ENCODE results near the gene HSD17B10. TPM values are rescaled to one million over a fixed set of nuclear protein-coding genes. Genes with fewer than 3 reads are reported as not detected.
"Not testable (repeated sequence)": the region's sequence is repeated elsewhere in the genome, so short reads cannot be mapped to it uniquely, and the experiment has no call there.

HSD17B10 gene
- polyA plus RNA-seq (2013, experiment 1 of 2; ENCODE audit: insufficient read length): 67.9 TPM
- 70.7 TPM for polyA plus RNA-seq (2013, experiment 2 of 2; ENCODE audit: insufficient read length)

GRCh38 chrX:53433651-53434639 is at the start of gene HSD17B10:
HSD17B10 (minus strand) TSS chrX:53434370; CDS start chrX:53434345, 25 bp downstream.
- peak; percentile 79 for DNase-seq

- no peak for DNase-seq
Observed at GRCh38 chrX:53483416-53483815, 49.2 kb upstream of the HSD17B10 start.

- peak; percentile 42 for DNase-seq
Observed at GRCh38 chrX:53481816-53482465, 47.8 kb upstream of the HSD17B10 start.

- no peak for DNase-seq
Observed at GRCh38 chrX:53481093-53481492, 46.9 kb upstream of the HSD17B10 start.

- DNase-seq: no peak
Observed at GRCh38 chrX:53479301-53479700, 45.1 kb upstream of the HSD17B10 start.

GRCh38 chrX:53476371-53476770 is 42.2 kb upstream of the HSD17B10 start:
- peak; percentile 56 for DNase-seq

GRCh38 chrX:53474707-53475106 is 40.5 kb upstream of the HSD17B10 start:
- DNase-seq: no peak

GRCh38 chrX:53471346-53471745 is 37.2 kb upstream of the HSD17B10 start:
- DNase-seq: no peak

- not testable (repeated sequence) for DNase-seq
Observed at GRCh38 chrX:53468659-53469058, 34.5 kb upstream of the HSD17B10 start.

- no peak for DNase-seq
Observed at GRCh38 chrX:53458082-53458481, 23.9 kb upstream of the HSD17B10 start.

- DNase-seq: peak; percentile 17
Observed at GRCh38 chrX:53456254-53456653, 22.1 kb upstream of the HSD17B10 start.

GRCh38 chrX:53452812-53453211 is 18.6 kb upstream of the HSD17B10 start:
- no peak for DNase-seq

- no peak for DNase-seq
Observed at GRCh38 chrX:53449632-53450031, 15.5 kb upstream of the HSD17B10 start.

GRCh38 chrX:53447441-53447840 is 13.3 kb upstream of the HSD17B10 start:
- DNase-seq: no peak

- no peak for DNase-seq
Observed at GRCh38 chrX:53445977-53446376, 11.8 kb upstream of the HSD17B10 start.

GRCh38 chrX:53442322-53442631 is 8.1 kb upstream of the HSD17B10 start:
- no peak for DNase-seq

- DNase-seq: peak; percentile 65
Observed at GRCh38 chrX:53441531-53442321, 7.6 kb upstream of the HSD17B10 start.

- DNase-seq: peak; percentile 30
Observed at GRCh38 chrX:53440621-53441517, 6.7 kb upstream of the HSD17B10 start.

GRCh38 chrX:53440101-53440500 is 5.9 kb upstream of the HSD17B10 start:
- no peak for DNase-seq

- DNase-seq: no peak
Observed at GRCh38 chrX:53438832-53439230, 4.7 kb upstream of the HSD17B10 start.

- no peak for DNase-seq
Observed at GRCh38 chrX:53438174-53438831, 4.1 kb upstream of the HSD17B10 start.
